SK-MEL-5 (cell line): ENCODE results near the gene TRAP1. TPM values are rescaled to one million over a fixed set of nuclear protein-coding genes. Genes with fewer than 3 reads are reported as not detected.

Experiments used
- DNase-seq: peaks from one replicate; pipeline ENCODE4 v3.0.0-alpha.2; 2016; ENCODE audit warnings: low read depth, low spot score
- in situ Hi-C: cut with HindIII; loops from 2 replicates; pipeline ENCODE4 v1.10.0; 2016; ENCODE audit warnings: low sequenced_read_pairs, high pct_unique_total_duplicates, low pct_unique_long_range_greater_than_20kb
- polyA plus RNA-seq, 2 experiments: library from polyadenylated mRNA; depleted of rRNA; stranded (reverse); fragments of >200 nt; gene quantifications; 2 replicates each; pipeline ENCODE4 v1.2.3, GENCODE V29; 2015
- total RNA-seq: library from RNA; depleted of rRNA; stranded (reverse); fragments of >200 nt; shearing (Covaris generic); gene quantifications from 2 replicates; pipeline ENCODE4 v1.2.3, GENCODE V29; 2014; rRNA removed

TRAP1 gene
- 98.7 and 105 TPM in 2 replicates for total RNA-seq
- polyA plus RNA-seq (2015; cell fraction: cytosol; rRNA removed): 176 and 187 TPM in 2 replicates
- polyA plus RNA-seq (2015; cell fraction: nucleus; rRNA removed): 165 and 201 TPM in 2 replicates

GRCh38 chr16:3717235-3718018 lies at the start of gene TRAP1:
Gene TRAP1 (minus strand): TSS chr16:3717524. CDS start chr16:3717508, 16 bp downstream.
- peak; percentile 78 for DNase-seq
- in situ Hi-C loops: no loop called here

- in situ Hi-C loops: no loop called here
- no peak for DNase-seq
Observed at GRCh38 chr16:3766177-3766576, 48.9 kb upstream of the TRAP1 start.

GRCh38 chr16:3764409-3764808 lies 47.1 kb upstream of the TRAP1 start:
- DNase-seq: no peak
- in situ Hi-C loops: no loop called here

GRCh38 chr16:3762107-3762750 lies 44.9 kb upstream of the TRAP1 start:
- no peak for DNase-seq
- in situ Hi-C loops: no loop called here

GRCh38 chr16:3761375-3762106 lies 44.2 kb upstream of the TRAP1 start:
- no peak for DNase-seq
- in situ Hi-C loops: no loop called here

- no peak for DNase-seq
- in situ Hi-C loops: no loop called here
Observed at GRCh38 chr16:3760518-3760917, 43.2 kb upstream of the TRAP1 start.

GRCh38 chr16:3759736-3760135 lies 42.4 kb upstream of the TRAP1 start:
- in situ Hi-C loops: no loop called here
- DNase-seq: no peak

- DNase-seq: no peak
- in situ Hi-C loops: no loop called here
Observed at GRCh38 chr16:3756113-3756512, 38.8 kb upstream of the TRAP1 start.

- DNase-seq: no peak
- in situ Hi-C loops: no loop called here
Observed at GRCh38 chr16:3755249-3755648, 37.9 kb upstream of the TRAP1 start.

- no peak for DNase-seq
- in situ Hi-C loops: no loop called here
Observed at GRCh38 chr16:3754772-3755171, 37.4 kb upstream of the TRAP1 start.

- no peak for DNase-seq
Observed at GRCh38 chr16:3754081-3754703, 36.9 kb upstream of the TRAP1 start.

GRCh38 chr16:3752984-3753383 lies 35.7 kb upstream of the TRAP1 start:
- in situ Hi-C loops: no loop called here

More at GRCh38 chr16:3754081-3754703, 36.9 kb upstream of the TRAP1 start:
- in situ Hi-C loops: no loop called here

GRCh38 chr16:3751878-3752277 lies 34.6 kb upstream of the TRAP1 start:
- in situ Hi-C loops: no loop called here
- no peak for DNase-seq

More at GRCh38 chr16:3752984-3753383, 35.7 kb upstream of the TRAP1 start:
- DNase-seq: no peak

- DNase-seq: no peak
- in situ Hi-C loops: no loop called here
Observed at GRCh38 chr16:3748307-3748706, 31.0 kb upstream of the TRAP1 start.

- no peak for DNase-seq
- in situ Hi-C loops: no loop called here
Observed at GRCh38 chr16:3745751-3746355, 28.5 kb upstream of the TRAP1 start.

- DNase-seq: no peak
- in situ Hi-C loops: no loop called here
Observed at GRCh38 chr16:3744018-3744417, 26.7 kb upstream of the TRAP1 start.

GRCh38 chr16:3740934-3741333 lies 23.6 kb upstream of the TRAP1 start:
- no peak for DNase-seq
- in situ Hi-C loops: no loop called here
